Neural progenitor cell (in vitro differentiated cells): ENCODE results near the gene CTNNA3. TPM values are rescaled to one million over a fixed set of nuclear protein-coding genes. Genes with fewer than 3 reads are reported as not detected.

Source experiments
- DNase-seq: peaks from one replicate; pipeline ENCODE4 v3.0.0-alpha.2; 2016; ENCODE audit warnings: low spot score
- H2AFZ ChIP-seq: fragments of 200-600 bp; sonication (generic); replicated peaks from 2 replicates; pipeline ENCODE4 v1.6.1; 2016; ENCODE audit warnings: antibody characterized with exemption
- H3F3A ChIP-seq: fragments of 200-600 bp; sonication (generic); 2 replicates; pipeline ENCODE4 v1.6.1; 2016; ENCODE audit warnings: antibody characterized with exemption, low read depth
- H3K27ac ChIP-seq: fragments of 200-600 bp; sonication (generic); 2 replicates; pipeline ENCODE4 v1.5.1; 2016; ENCODE audit warnings: mild to moderate bottlenecking
- H3K27me3 ChIP-seq: fragments of 200-600 bp; sonication (generic); 2 replicates; pipeline ENCODE4 v1.6.1; 2016; ENCODE audit warnings: mild to moderate bottlenecking, moderate library complexity
- H3K36me3 ChIP-seq: fragments of 200-600 bp; sonication (generic); 2 replicates; pipeline ENCODE4 v1.5.1; 2016
- H3K4me1 ChIP-seq: fragments of 200-600 bp; sonication (generic); 2 replicates; pipeline ENCODE4 v1.6.1; 2016; ENCODE audit warnings: mixed run types
- H3K4me2 ChIP-seq: fragments of 200-600 bp; sonication (generic); 2 replicates; pipeline ENCODE4 v1.6.1; 2016
- H3K4me3 ChIP-seq: fragments of 200-600 bp; sonication (generic); 2 replicates; pipeline ENCODE4 v1.5.1; 2016
- H3K79me2 ChIP-seq: fragments of 200-600 bp; sonication (generic); 2 replicates; pipeline ENCODE4 v1.6.1; 2016; ENCODE audit warnings: low read depth
- H3K9ac ChIP-seq: fragments of 200-600 bp; sonication (generic); 2 replicates; pipeline ENCODE4 v1.6.1; 2016
- H3K9me3 ChIP-seq: fragments of 200-600 bp; sonication (generic); 2 replicates; pipeline ENCODE4 v1.5.1; 2016; ENCODE audit warnings: low read depth
- H4K20me1 ChIP-seq: fragments of 200-600 bp; sonication (generic); 2 replicates; pipeline ENCODE4 v1.6.1; 2016; ENCODE audit warnings: low read depth
- H3K27ac Mint-ChIP-seq: 3 replicates; pipeline ENCODE4 v1.8.0; 2021; ENCODE audit warnings: mixed read lengths
- H3K27me3 Mint-ChIP-seq: 2 replicates; pipeline ENCODE4 v1.8.0; 2022; ENCODE audit warnings: low read depth, mild to moderate bottlenecking, inconsistent platforms, moderate library complexity, mixed read lengths; ENCODE audit not compliant: insufficient read depth
- H3K36me3 Mint-ChIP-seq: 3 replicates; pipeline ENCODE4 v1.8.0; 2021; ENCODE audit warnings: mixed read lengths
- H3K4me1 Mint-ChIP-seq: 3 replicates; pipeline ENCODE4 v1.8.0; 2021; ENCODE audit warnings: mixed read lengths
- H3K4me3 Mint-ChIP-seq: 3 replicates; pipeline ENCODE4 v1.8.0; 2021; ENCODE audit warnings: mild to moderate bottlenecking, moderate library complexity, mixed read lengths
- H3K9me3 Mint-ChIP-seq: 3 replicates; pipeline ENCODE4 v1.8.0; 2020; ENCODE audit warnings: mixed read lengths
- EZH2 ChIP-seq: fragments of 200-600 bp; sonication (generic); IDR thresholded peaks from 2 replicates; pipeline ENCODE4 v1.6.1; 2017; ENCODE audit warnings: antibody characterized with exemption, mild to moderate bottlenecking, moderate library complexity
- EZH2phosphoT487 ChIP-seq: fragments of 200-600 bp; sonication (generic); IDR thresholded peaks from 2 replicates; pipeline ENCODE4 v1.6.1; 2017; ENCODE audit warnings: antibody characterized with exemption
- total RNA-seq: library from RNA; depleted of rRNA; stranded (reverse); fragments of >200 nt; gene quantifications from 2 replicates; pipeline ENCODE4 v1.2.3, GENCODE V29; 2015; ENCODE audit warnings: low replicate concordance
- TF ChIP-seq, protein P1 (sequence below): fragments of 200-600 bp; sonication (generic); IDR thresholded peaks from 2 replicates; pipeline ENCODE4 v1.5.1; 2017; ENCODE audit warnings: antibody characterized with exemption, mild to moderate bottlenecking

CTNNA3 gene
- total RNA-seq, 1 donor from 2014 or later = 12.9 TPM

DNA sequence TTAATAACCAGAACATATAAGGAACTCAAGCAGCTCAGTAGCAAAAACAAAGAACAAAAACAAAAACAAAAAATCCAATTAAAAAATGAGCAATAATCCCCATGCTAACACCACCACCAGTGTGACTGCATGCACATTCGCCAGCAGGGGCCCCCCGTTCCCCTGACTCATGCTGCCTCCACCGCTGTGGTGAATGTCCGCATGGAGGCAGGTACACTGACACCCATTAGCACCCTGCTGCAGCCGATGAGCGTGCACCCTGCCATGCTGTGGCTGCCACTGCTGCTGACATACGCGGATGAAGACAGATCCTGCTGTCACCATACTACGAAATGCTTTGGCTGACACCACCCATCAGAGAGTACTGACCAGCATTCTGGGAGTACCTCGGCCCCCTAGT, 1091.8 kb downstream of the CTNNA3 start:
- H3K9ac ChIP-seq = no peak overlapping the region
- DNase-seq = no peak

DNA sequence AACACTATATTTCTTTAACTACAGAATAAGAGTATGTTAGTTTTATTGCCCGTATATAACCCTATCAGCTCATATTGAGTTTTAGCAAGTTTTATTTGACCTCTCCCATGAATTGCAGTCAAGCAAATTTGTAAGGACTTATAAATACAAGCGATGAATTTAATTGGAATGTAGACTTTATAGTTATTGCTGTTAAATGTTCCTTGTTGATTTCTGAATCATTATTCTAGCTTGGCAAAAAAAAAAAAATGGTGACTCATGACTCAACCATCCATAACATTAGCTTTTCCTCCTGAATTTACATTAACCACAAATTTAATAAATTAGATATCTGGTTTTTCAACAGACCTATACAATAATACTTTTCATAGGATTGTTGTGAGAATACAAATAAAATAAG, 1104.1 kb downstream of the CTNNA3 start:
- no peaks in the 10 kb centered on the region for H4K20me1 ChIP-seq
- no peaks in the 10 kb centered on the region for H3K4me1 ChIP-seq
- no peaks in the 10 kb centered on the region for H3F3A ChIP-seq
- H3K9me3 ChIP-seq = no peaks in the 10 kb centered on the region
- H3K27ac ChIP-seq = no peak overlapping the region
- H3K9ac ChIP-seq = no peak overlapping the region
- H3K27me3 ChIP-seq = no peaks in the 10 kb centered on the region
- Mint-ChIP-seq H3K4me3 (no peak overlapping the region), H3K4me1 (no peaks in the 10 kb centered on the region), H3K9me3 (no peaks in the 10 kb centered on the region), H3K27ac (no peak overlapping the region), H3K36me3 (no peaks in the 10 kb centered on the region), H3K27me3 (no peaks in the 10 kb centered on the region)
- no peak overlapping the region for H3K4me3 ChIP-seq
- no peaks in the 10 kb centered on the region for H3K36me3 ChIP-seq
- no peak overlapping the region for H3K4me2 ChIP-seq
- H3K79me2 ChIP-seq = no peaks in the 10 kb centered on the region
- no peak for TF ChIP-seq EZH2phosphoT487
- no peak for TF ChIP-seq EZH2
- no peak overlapping the region for H2AFZ ChIP-seq
- no peak for DNase-seq

More for the DNA sequence above, 1091.8 kb downstream of the CTNNA3 start:
- Histone ChIP-seq H3F3A (no peaks in the 10 kb centered on the region), H3K79me2 (no peaks in the 10 kb centered on the region), H3K27ac (no peak overlapping the region), H4K20me1 (no peaks in the 10 kb centered on the region), H3K9me3 (no peaks in the 10 kb centered on the region), H3K36me3 (no peaks in the 10 kb centered on the region), H2AFZ (no peak overlapping the region), H3K4me2 (no peak overlapping the region), H3K4me1 (no peaks in the 10 kb centered on the region), H3K4me3 (no peak overlapping the region), H3K27me3 (no peaks in the 10 kb centered on the region)
- Mint-ChIP-seq H3K36me3 (no peaks in the 10 kb centered on the region), H3K27me3 (no peaks in the 10 kb centered on the region), H3K4me3 (no peak overlapping the region), H3K4me1 (no peaks in the 10 kb centered on the region), H3K9me3 (peaks cover 11% of the 10 kb centered on the region), H3K27ac (no peak overlapping the region)
- no peak for TF ChIP-seq EZH2

DNA sequence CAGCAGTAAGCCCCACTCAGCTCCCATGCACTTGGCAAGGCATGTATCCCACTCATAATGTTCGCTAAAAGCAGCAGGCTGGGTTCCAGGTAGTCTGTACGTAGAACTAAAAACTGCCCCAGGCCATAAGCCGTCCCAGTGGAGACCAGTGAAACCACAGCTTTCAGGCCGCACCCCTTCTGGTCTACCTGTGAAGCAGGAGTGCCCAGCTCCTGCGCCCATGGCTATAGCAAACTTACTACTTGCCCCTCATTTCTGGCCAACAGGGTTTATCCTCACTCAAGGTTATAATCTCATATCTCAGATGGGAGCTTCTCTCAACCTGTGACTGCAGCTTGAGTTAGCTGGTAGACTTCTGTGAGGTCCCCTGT, 1108.3 kb downstream of the CTNNA3 start:
- no peak overlapping the region for H3K4me3 Mint-ChIP-seq
- Histone ChIP-seq H3K4me2 (no peak overlapping the region), H3K27ac (no peak overlapping the region), H3F3A (no peaks in the 10 kb centered on the region), H3K27me3 (no peaks in the 10 kb centered on the region), H3K4me3 (no peak overlapping the region), H3K79me2 (no peaks in the 10 kb centered on the region), H3K36me3 (no peaks in the 10 kb centered on the region), H2AFZ (no peak overlapping the region), H3K4me1 (no peaks in the 10 kb centered on the region), H4K20me1 (no peaks in the 10 kb centered on the region), H3K9me3 (no peaks in the 10 kb centered on the region), H3K9ac (no peak overlapping the region)
- H3K27me3 Mint-ChIP-seq = no peaks in the 10 kb centered on the region
- no peaks in the 10 kb centered on the region for H3K36me3 Mint-ChIP-seq
- DNase-seq = no peak
- H3K4me1 Mint-ChIP-seq = no peaks in the 10 kb centered on the region
- no peak for TF ChIP-seq EZH2phosphoT487
- TF ChIP-seq, protein P1, sequence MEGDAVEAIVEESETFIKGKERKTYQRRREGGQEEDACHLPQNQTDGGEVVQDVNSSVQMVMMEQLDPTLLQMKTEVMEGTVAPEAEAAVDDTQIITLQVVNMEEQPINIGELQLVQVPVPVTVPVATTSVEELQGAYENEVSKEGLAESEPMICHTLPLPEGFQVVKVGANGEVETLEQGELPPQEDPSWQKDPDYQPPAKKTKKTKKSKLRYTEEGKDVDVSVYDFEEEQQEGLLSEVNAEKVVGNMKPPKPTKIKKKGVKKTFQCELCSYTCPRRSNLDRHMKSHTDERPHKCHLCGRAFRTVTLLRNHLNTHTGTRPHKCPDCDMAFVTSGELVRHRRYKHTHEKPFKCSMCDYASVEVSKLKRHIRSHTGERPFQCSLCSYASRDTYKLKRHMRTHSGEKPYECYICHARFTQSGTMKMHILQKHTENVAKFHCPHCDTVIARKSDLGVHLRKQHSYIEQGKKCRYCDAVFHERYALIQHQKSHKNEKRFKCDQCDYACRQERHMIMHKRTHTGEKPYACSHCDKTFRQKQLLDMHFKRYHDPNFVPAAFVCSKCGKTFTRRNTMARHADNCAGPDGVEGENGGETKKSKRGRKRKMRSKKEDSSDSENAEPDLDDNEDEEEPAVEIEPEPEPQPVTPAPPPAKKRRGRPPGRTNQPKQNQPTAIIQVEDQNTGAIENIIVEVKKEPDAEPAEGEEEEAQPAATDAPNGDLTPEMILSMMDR = no peak
- TF ChIP-seq EZH2 = no peak
- no peak overlapping the region for H3K27ac Mint-ChIP-seq
- no peaks in the 10 kb centered on the region for H3K9me3 Mint-ChIP-seq

DNA sequence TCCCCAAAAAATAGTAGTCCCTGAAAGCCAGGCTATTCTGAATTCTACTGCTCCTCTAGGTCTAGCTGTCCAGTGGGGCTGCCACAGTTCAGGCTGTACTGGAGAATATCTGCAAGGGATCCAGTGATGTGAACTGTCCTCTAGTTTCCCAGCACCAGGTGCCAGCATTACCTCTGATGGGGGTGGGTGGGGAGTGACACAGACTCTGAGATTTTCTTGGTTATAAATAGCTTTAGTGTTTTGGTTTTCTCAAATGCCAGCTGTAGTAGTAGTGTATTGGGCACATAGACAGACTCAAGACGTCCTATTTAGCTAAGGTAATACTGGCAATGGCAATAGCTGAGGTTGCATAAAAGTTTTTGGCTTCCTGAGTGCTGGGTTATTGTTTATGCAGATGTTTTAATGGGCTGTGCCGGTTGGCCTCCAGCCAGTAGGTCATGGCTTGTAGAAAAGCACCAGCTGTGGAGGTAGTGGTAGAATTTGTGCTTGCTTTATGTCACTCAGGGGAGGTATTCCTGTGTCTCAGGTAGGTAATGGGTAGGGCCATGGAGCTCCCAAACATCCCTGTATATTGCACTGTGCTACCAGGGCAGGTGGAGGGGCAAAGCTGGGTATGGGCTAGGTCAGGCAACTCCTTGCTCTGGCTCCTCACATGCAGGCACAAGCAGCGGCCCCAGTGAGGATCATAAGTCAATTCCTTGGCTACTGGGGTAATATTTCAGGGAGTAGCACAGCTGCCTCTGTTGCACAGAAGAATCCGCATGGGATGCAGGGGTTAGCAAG, 1108.9 kb downstream of the CTNNA3 start:
- Histone ChIP-seq H3K9me3 (no peaks in the 10 kb centered on the region), H3F3A (no peaks in the 10 kb centered on the region), H3K27ac (no peak overlapping the region), H3K79me2 (no peaks in the 10 kb centered on the region), H4K20me1 (no peaks in the 10 kb centered on the region), H2AFZ (no peak overlapping the region), H3K27me3 (no peaks in the 10 kb centered on the region), H3K36me3 (no peaks in the 10 kb centered on the region), H3K9ac (no peak overlapping the region), H3K4me2 (no peak overlapping the region), H3K4me3 (no peak overlapping the region), H3K4me1 (no peaks in the 10 kb centered on the region)
- Mint-ChIP-seq H3K36me3 (no peaks in the 10 kb centered on the region), H3K27me3 (no peaks in the 10 kb centered on the region), H3K4me3 (no peak overlapping the region), H3K9me3 (no peaks in the 10 kb centered on the region), H3K4me1 (no peaks in the 10 kb centered on the region), H3K27ac (no peak overlapping the region)
- DNase-seq = no peak
- TF ChIP-seq EZH2phosphoT487 (no peak), EZH2 (no peak)
- TF ChIP-seq, protein P1 = no peak
